Left ventricle myocardium inferior (tissue), 1 donor: ENCODE results near the gene ANKHD1. TPM values are rescaled to one million over a fixed set of nuclear protein-coding genes. Genes with fewer than 3 reads are reported as not detected.

Experiments
- DNase-seq: peaks from one replicate; pipeline ENCODE4 v3.0.0-alpha.2; 2020
- H3K27ac ChIP-seq: fragments of 200-600 bp; replicated peaks from 2 replicates; pipeline ENCODE4 v1.8.0; 2021
- H3K27me3 ChIP-seq: fragments of 200-600 bp; 2 replicates; pipeline ENCODE4 v1.8.0; 2021; ENCODE audit warnings: low read depth
- H3K36me3 ChIP-seq: fragments of 200-600 bp; 2 replicates; pipeline ENCODE4 v1.8.0; 2021
- H3K4me1 ChIP-seq: fragments of 200-600 bp; 2 replicates; pipeline ENCODE4 v1.8.0; 2021
- H3K4me3 ChIP-seq: fragments of 200-600 bp; 2 replicates; pipeline ENCODE4 v1.8.0; 2021; ENCODE audit warnings: mild to moderate bottlenecking, moderate library complexity
- H3K9me3 ChIP-seq: fragments of 200-600 bp; replicated peaks from 2 replicates; pipeline ENCODE4 v1.8.0; 2021
- intact Hi-C: fragments of 100-400 bp; cut with micrococcal nuclease; formaldehyde crosslinking; loops from one replicate; pipeline ENCODE4 v1.11.0; 2022
- total RNA-seq: library from RNA; stranded (reverse); fragmentation: NEBNext Ultra II Directional; extraction: Animal tissue kit (Norgen Biotek cat#: 25700); gene quantifications from one replicate; pipeline ENCODE4 v1.2.1, GENCODE V29; 2021
- TF ChIP-seq, protein P1 (sequence below): fragments of 200-600 bp; IDR thresholded peaks from 2 replicates; pipeline ENCODE4 v1.8.0; 2021; ENCODE audit warnings: antibody characterized with exemption, mild to moderate bottlenecking, borderline replicate concordance
- donor health status: DM: no; HTN: yes; CAD: no; lungs with severe emphysema.

Gene ANKHD1
- total RNA-seq, 1 donor from 2014 or later, result 58.5 TPM

- Histone ChIP-seq H3K4me3 (peak within 1 kb of the TSS; percentile 70), H3K9me3 (no peaks in the 10 kb centered on the region), H3K36me3 (peaks cover 52% of the 10 kb centered on the region), H3K4me1 (peaks cover 48% of the 10 kb centered on the region), H3K27ac (peak within 1 kb of the TSS; percentile 97), H3K27me3 (no peaks in the 10 kb centered on the region)
- TF ChIP-seq, protein P1, sequence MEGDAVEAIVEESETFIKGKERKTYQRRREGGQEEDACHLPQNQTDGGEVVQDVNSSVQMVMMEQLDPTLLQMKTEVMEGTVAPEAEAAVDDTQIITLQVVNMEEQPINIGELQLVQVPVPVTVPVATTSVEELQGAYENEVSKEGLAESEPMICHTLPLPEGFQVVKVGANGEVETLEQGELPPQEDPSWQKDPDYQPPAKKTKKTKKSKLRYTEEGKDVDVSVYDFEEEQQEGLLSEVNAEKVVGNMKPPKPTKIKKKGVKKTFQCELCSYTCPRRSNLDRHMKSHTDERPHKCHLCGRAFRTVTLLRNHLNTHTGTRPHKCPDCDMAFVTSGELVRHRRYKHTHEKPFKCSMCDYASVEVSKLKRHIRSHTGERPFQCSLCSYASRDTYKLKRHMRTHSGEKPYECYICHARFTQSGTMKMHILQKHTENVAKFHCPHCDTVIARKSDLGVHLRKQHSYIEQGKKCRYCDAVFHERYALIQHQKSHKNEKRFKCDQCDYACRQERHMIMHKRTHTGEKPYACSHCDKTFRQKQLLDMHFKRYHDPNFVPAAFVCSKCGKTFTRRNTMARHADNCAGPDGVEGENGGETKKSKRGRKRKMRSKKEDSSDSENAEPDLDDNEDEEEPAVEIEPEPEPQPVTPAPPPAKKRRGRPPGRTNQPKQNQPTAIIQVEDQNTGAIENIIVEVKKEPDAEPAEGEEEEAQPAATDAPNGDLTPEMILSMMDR, result peak; percentile 76
- intact Hi-C loops, result loop anchor here (10.0 kb wide), 1 partner anchor 97 kb away; the partner anchor contains the start of genes IK and NDUFA2
- DNase-seq, result peak; percentile 98
These were observed 146.1 kb downstream of the ANKHD1 start, which contains the start of gene EIF4EBP3 for GRCh38 chr5:140547508-140548299. Gene EIF4EBP3, plus strand, starts transcription at chr5:140547662. Its CDS starts 76 bp downstream, at chr5:140547738.

GRCh38 chr5:140548300-140548688 is 146.7 kb downstream of the ANKHD1 start:
- peaks cover 53% of the 10 kb centered on the region for H3K36me3 ChIP-seq

GRCh38 chr5:140548791-140549190 is 147.2 kb downstream of the ANKHD1 start:
- DNase-seq, result no peak
- TF ChIP-seq, protein P1, result no peak
- intact Hi-C loops, result loop anchor here (10.0 kb wide), 1 partner anchor 96 kb away; the partner anchor contains the start of genes IK and NDUFA2
- Histone ChIP-seq H3K4me1 (peaks cover 58% of the 10 kb centered on the region), H3K27ac (peak overlapping the region; percentile 97), H3K9me3 (no peaks in the 10 kb centered on the region), H3K36me3 (peaks cover 52% of the 10 kb centered on the region), H3K4me3 (peak overlapping the region; percentile 70), H3K27me3 (no peaks in the 10 kb centered on the region)

More at GRCh38 chr5:140548300-140548688, 146.7 kb downstream of the ANKHD1 start:
- Histone ChIP-seq H3K27me3 (no peaks in the 10 kb centered on the region), H3K4me1 (peaks cover 53% of the 10 kb centered on the region), H3K9me3 (no peaks in the 10 kb centered on the region), H3K27ac (peak overlapping the region; percentile 97), H3K4me3 (peak overlapping the region; percentile 70)
- no peak for DNase-seq
- TF ChIP-seq, protein P1, result no peak
- intact Hi-C loops, result loop anchor here (10.0 kb wide), 1 partner anchor 97 kb away; the partner anchor contains the start of genes IK and NDUFA2

DNA sequence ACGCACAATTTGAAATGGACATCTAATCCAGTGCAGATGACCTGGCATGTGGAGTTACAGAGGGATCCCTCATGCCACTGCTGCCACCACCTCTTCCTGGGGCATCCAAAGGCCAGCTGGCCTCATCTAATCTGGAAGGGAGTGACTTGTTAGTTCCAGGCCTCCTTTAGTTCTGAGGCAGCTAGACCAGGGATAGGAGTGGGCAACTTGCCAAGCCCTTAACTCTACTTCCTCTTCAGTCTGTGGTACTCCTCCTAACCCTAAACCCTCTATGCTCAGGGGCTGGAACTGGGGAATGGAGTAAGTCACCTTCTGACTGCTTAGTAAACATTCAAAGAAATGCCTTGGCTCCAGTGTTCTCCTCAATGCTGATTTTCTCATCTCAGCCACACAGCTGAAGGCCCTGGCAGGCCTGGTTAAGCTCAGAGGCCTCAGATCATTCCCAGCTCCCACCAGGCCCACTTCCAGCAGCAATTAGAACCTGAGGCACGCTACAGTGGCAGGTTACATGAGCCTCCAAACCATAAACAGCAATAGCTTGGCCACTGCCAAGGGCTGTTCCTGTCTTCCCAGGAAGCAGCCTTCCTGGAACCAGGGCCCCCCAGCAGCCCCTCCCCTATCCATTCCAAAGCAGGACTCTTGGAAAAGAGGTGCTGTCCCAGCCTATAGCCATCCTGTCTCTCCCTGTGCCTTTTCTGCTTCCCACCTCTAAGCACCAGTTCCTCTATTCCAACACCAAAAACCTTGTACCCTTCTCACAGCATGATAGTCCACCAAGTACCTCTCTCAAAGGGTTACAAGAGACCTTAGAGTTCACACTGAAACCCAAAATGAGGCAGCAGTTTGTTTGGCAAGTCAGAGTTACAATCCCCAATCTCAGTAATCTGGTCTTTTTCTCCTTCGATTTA is 147.9 kb downstream of the ANKHD1 start:
- Histone ChIP-seq H3K4me3 (no peak overlapping the region), H3K27ac (peak overlapping the region; percentile 97), H3K27me3 (no peaks in the 10 kb centered on the region), H3K4me1 (peaks cover 65% of the 10 kb centered on the region), H3K9me3 (no peaks in the 10 kb centered on the region), H3K36me3 (peaks cover 46% of the 10 kb centered on the region)
- DNase-seq, result no peak
- intact Hi-C loops, result loop anchor here (10.0 kb wide), 1 partner anchor 95 kb away; the partner anchor contains the start of genes IK and NDUFA2
- TF ChIP-seq, protein P1, result no peak
